Smooth muscle cell (in vitro differentiated cells): Measurements from ENCODE around the gene ZCCHC7. TPM values are rescaled to one million over a fixed set of nuclear protein-coding genes. Genes with fewer than 3 reads are reported as not detected.
"Not testable (repeated sequence)": the region's sequence is repeated elsewhere in the genome, so short reads cannot be mapped to it uniquely, and the experiment has no call there.

Source experiments
- DNase-seq: peaks from one replicate; lab custom pipeline; 2025; ENCODE audit not compliant: unreplicated experiment; lab: John Stamatoyannopoulos, UW
- H2AFZ ChIP-seq: fragments of 200-600 bp; sonication (generic); 2 replicates; pipeline ENCODE4 v1.6.0; 2016; ENCODE audit warnings: antibody characterized with exemption, low read depth, mild to moderate bottlenecking
- H3F3A ChIP-seq: fragments of 200-600 bp; sonication (generic); 2 replicates; pipeline ENCODE4 v1.6.0; 2017; ENCODE audit warnings: antibody characterized with exemption, low read depth
- H3K27ac ChIP-seq: fragments of 200-600 bp; sonication (generic); 2 replicates; pipeline ENCODE4 v1.5.1; 2016; ENCODE audit warnings: low read depth, mild to moderate bottlenecking
- H3K27me3 ChIP-seq: fragments of 200-600 bp; sonication (generic); 2 replicates; pipeline ENCODE4 v1.6.1; 2016; ENCODE audit warnings: low read depth, mild to moderate bottlenecking
- H3K36me3 ChIP-seq: fragments of 200-600 bp; sonication (generic); 2 replicates; pipeline ENCODE4 v1.5.1; 2016; ENCODE audit warnings: low read depth
- H3K4me1 ChIP-seq: fragments of 200-600 bp; sonication (generic); 2 replicates; pipeline ENCODE4 v1.5.1; 2016; ENCODE audit warnings: low read depth
- H3K4me2 ChIP-seq: fragments of 200-600 bp; sonication (generic); 2 replicates; pipeline ENCODE4 v1.6.0; 2016; ENCODE audit warnings: mild to moderate bottlenecking
- H3K4me3 ChIP-seq: fragments of 200-600 bp; sonication (generic); 2 replicates; pipeline ENCODE4 v1.5.1; 2016; ENCODE audit warnings: mild to moderate bottlenecking
- H3K79me2 ChIP-seq: fragments of 200-600 bp; sonication (generic); 2 replicates; pipeline ENCODE4 v1.6.0; 2016; ENCODE audit warnings: low read depth, mild to moderate bottlenecking
- H3K9ac ChIP-seq: fragments of 200-600 bp; sonication (generic); 2 replicates; pipeline ENCODE4 v1.6.0; 2016; ENCODE audit warnings: low read depth
- H3K9me3 ChIP-seq: fragments of 200-600 bp; sonication (generic); replicated peaks from 2 replicates; pipeline ENCODE4 v1.5.1; 2016; ENCODE audit warnings: low read depth
- H4K20me1 ChIP-seq: fragments of 200-600 bp; sonication (generic); 2 replicates; pipeline ENCODE4 v1.6.0; 2016; ENCODE audit warnings: low read depth
- WGBS: methylation state at CpG from one replicate; pipeline ENCODE4 v1.1.7; 2016; ENCODE audit warnings: low lambda C conversion rate; 5-methylcytosine and 5-hydroxymethylcytosine counted together
- polyA plus RNA-seq: library from polyadenylated mRNA; unstranded; fragments of >200 nt; fragmentation: Nextera tagmentation; extraction: Ambion mirVana; gene quantifications from 2 replicates; pipeline ENCODE4 v1.2.1, GENCODE V29; 2016
- total RNA-seq: library from RNA; depleted of rRNA; stranded (reverse); fragments of >200 nt; gene quantifications from 2 replicates; pipeline ENCODE4 v1.2.3, GENCODE V29; 2014
- TF ChIP-seq, protein P1 (sequence below): fragments of 200-600 bp; sonication (generic); IDR thresholded peaks from 2 replicates; pipeline ENCODE4 v1.5.1; 2017; ENCODE audit warnings: borderline replicate concordance, mild to moderate bottlenecking, antibody characterized with exemption; ENCODE audit not compliant: insufficient read depth, poor library complexity, severe bottlenecking

ZCCHC7 gene
- total and polyA plus RNA-seq, 2 experiments from 2014 or later: 19.0 to 24.7 TPM

DNA sequence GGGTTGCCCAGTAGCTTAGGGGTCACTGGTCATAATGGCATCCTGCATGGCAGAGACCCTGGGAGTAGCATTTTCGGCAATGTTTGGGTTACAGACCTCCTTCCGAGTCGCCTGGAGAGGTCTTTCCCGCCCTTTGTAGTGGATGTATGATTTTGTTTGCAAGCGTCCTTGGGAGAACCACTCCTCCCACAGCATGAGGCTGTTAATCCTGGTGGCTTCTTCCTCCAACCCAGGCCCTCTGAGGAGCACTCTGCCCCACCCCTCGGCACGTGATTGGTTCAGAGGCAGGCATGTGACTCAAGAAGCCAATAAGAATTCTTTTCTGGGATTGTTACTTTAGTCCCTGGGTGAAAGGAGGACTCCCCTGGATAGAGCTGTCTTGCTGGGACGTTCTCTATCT lies 271.9 kb downstream of the ZCCHC7 start:
- no peak for DNase-seq
- H3K4me3 ChIP-seq: no peak overlapping the region
- H3K36me3 ChIP-seq: no peaks in the 10 kb centered on the region
- 82% methylated on average over 7 of the region's 8 CpGs for WGBS
- H3K79me2 ChIP-seq: no peaks in the 10 kb centered on the region
- TF ChIP-seq, protein P1, sequence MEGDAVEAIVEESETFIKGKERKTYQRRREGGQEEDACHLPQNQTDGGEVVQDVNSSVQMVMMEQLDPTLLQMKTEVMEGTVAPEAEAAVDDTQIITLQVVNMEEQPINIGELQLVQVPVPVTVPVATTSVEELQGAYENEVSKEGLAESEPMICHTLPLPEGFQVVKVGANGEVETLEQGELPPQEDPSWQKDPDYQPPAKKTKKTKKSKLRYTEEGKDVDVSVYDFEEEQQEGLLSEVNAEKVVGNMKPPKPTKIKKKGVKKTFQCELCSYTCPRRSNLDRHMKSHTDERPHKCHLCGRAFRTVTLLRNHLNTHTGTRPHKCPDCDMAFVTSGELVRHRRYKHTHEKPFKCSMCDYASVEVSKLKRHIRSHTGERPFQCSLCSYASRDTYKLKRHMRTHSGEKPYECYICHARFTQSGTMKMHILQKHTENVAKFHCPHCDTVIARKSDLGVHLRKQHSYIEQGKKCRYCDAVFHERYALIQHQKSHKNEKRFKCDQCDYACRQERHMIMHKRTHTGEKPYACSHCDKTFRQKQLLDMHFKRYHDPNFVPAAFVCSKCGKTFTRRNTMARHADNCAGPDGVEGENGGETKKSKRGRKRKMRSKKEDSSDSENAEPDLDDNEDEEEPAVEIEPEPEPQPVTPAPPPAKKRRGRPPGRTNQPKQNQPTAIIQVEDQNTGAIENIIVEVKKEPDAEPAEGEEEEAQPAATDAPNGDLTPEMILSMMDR: no peak
- no peaks in the 10 kb centered on the region for H3K4me1 ChIP-seq
- H3K4me2 ChIP-seq: no peak overlapping the region
- no peaks in the 10 kb centered on the region for H3K27me3 ChIP-seq
- no peak overlapping the region for H3K27ac ChIP-seq
- H3K9me3 ChIP-seq: no peaks in the 10 kb centered on the region
- H3K9ac ChIP-seq: no peak overlapping the region
- H3F3A ChIP-seq: no peaks in the 10 kb centered on the region
- no peak overlapping the region for H2AFZ ChIP-seq
- no peaks in the 10 kb centered on the region for H4K20me1 ChIP-seq

DNA sequence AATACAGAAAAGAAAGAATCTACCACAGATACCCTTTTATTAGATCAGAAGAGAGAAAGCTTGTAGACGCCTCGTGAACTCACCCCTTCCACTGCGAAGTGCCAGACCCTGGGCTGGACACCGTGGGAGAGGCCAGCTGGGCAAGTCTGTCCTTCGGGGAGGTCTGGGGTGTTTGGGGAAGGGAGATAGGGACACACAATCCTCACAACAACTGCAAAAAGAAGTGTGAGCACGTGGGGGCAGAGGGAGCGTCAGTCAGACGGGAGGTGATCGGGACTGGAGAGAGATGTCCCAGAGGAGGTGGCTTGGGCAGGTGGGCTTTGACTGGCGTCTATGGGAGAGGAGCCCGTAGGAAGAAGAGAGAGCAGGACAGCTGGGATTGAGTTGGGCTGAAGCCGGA lies 274.9 kb downstream of the ZCCHC7 start:
- Histone ChIP-seq H2AFZ (no peak overlapping the region), H3K4me2 (no peak overlapping the region), H3K4me3 (no peak overlapping the region), H3K36me3 (no peaks in the 10 kb centered on the region), H3K9ac (no peak overlapping the region), H3K27me3 (no peaks in the 10 kb centered on the region), H4K20me1 (no peaks in the 10 kb centered on the region), H3K9me3 (no peaks in the 10 kb centered on the region), H3F3A (no peaks in the 10 kb centered on the region), H3K79me2 (no peaks in the 10 kb centered on the region), H3K4me1 (no peaks in the 10 kb centered on the region), H3K27ac (no peak overlapping the region)
- no peak for DNase-seq
- TF ChIP-seq, protein P1: no peak
- 81% methylated on average over 11 of the region's 12 CpGs for WGBS

DNA sequence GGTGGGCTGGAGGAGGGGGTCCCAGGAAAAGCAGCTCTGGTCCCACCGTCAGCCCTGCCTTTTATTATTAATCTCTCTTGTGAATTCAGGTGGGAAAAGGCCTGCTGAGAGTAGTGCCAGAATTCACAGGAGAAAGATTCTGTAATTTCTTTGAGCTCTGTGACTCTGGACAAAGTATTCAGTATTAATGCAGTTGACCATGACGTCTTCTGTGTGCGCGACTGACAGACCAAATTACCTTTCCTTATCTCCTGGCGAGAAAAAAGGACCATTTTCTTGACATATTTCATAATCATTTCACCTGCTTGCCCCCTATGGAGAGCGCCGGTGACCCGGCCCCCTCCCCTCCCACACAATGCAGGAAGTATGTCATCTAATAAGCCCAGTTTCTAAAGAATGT lies 275.3 kb downstream of the ZCCHC7 start:
- Histone ChIP-seq H2AFZ (no peak overlapping the region), H3K4me3 (no peak overlapping the region), H3K9me3 (no peaks in the 10 kb centered on the region), H3K9ac (no peak overlapping the region), H3K4me1 (no peaks in the 10 kb centered on the region), H3K27ac (no peak overlapping the region), H3F3A (no peaks in the 10 kb centered on the region), H3K36me3 (no peaks in the 10 kb centered on the region), H3K79me2 (no peaks in the 10 kb centered on the region), H3K4me2 (no peak overlapping the region), H3K27me3 (no peaks in the 10 kb centered on the region), H4K20me1 (no peaks in the 10 kb centered on the region)
- TF ChIP-seq, protein P1: no peak
- 87% methylated on average over 8 of the region's 8 CpGs for WGBS
- no peak for DNase-seq

DNA sequence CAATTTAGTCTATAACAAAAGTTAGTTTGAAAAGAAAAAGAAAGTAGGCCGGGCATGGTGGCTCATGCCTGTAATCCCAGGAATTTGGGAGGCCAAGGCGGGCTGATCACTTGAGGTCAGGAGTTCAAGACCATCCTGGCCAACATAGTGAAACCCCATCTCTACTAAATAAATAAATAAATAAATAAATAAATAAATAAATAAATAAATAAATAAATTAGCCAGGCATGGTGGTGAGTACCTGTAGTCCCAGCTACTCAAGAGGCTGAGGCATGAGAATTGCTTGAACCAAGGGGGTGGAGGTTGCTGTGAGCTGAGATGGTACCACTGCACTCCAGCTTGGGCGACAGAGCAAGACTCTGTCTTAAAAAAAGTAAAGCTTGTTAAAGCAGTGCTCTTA lies 277.6 kb downstream of the ZCCHC7 start:
- H3K4me1 ChIP-seq, H3K27me3 ChIP-seq, H4K20me1 ChIP-seq, H3K79me2 ChIP-seq, H3K9me3 ChIP-seq, H3F3A ChIP-seq, H3K4me3 ChIP-seq, H3K36me3 ChIP-seq, H3K9ac ChIP-seq, DNase-seq, H3K4me2 ChIP-seq, H2AFZ ChIP-seq, H3K27ac ChIP-seq: not testable (repeated sequence)
- WGBS: 91% methylated on average over 3 of the region's 3 CpGs
